ENCODE data around the gene SPOCK1.

SPOCK1 gene

GRCh38 chr5:137491121-137491520 is 8.0 kb downstream of the SPOCK1 start:
- no peak for FAIRE-seq

DNA sequence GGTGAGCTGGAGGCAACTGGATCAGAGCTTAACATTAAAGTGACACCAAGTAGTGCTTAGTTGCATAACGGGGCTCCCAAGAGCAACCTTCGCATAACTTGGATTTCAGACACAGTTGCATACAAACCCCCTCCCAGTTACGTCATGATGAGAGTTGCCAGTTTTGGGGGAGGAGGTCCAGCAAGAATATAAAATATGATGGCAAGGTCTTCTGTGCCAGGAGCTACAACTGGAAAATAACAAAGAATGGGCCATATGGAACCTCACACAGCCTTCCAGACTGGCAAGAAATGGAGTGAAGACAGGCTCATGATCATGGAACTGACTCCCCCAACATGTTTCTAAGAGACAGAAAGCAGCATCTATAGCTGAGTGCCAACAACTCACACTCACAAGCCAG is 8.5 kb downstream of the SPOCK1 start:
- FAIRE-seq, result no peak

GRCh38 chr5:137488974-137489373 is 10.2 kb downstream of the SPOCK1 start:
- FAIRE-seq, result no peak

GRCh38 chr5:137488516-137488915 is 10.6 kb downstream of the SPOCK1 start:
- FAIRE-seq, result no peak

GRCh38 chr5:137487600-137487999 is 11.5 kb downstream of the SPOCK1 start:
- FAIRE-seq, result no peak

GRCh38 chr5:137486707-137487106 is 12.4 kb downstream of the SPOCK1 start:
- FAIRE-seq, result no peak

DNA sequence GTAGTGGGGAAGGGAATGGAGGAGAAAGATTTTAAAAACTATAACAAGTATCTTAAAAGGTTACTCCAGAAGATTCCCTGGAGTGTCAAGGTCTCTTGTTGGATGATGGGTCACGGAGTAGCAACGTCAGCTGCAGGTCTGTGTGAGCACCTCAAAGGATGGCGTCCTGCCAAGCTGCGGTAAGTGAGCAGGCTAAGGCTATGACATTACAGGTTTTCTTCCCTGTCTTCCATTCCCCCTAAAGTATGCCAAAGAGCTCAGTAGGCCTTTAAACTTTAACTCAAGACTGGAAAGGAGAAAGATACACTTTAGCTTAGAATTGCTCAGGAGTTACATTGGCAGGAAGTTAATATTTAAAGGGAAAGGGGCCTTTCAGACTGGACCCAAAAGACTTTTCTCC is 17.5 kb downstream of the SPOCK1 start:
- FAIRE-seq, result no peak

DNA sequence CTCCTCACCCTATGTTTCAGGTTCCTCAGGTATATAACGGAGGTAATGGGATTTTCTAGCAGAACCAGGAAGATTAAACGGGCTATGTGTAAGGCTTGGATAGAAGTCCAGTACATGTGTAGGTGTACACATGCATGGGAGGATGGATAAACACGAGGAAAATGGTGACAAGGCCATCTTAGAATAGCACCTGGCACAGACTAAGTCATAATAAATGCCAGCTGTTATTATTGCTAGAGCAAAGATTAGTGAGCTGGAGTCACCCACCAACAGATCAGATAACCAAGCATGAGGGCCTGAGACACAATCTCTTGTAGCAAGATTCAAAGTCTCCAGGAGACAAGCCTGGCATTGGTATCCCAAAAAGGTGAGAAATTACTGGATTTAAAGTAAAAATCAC is 21.1 kb downstream of the SPOCK1 start:
- FAIRE-seq, result no peak

DNA sequence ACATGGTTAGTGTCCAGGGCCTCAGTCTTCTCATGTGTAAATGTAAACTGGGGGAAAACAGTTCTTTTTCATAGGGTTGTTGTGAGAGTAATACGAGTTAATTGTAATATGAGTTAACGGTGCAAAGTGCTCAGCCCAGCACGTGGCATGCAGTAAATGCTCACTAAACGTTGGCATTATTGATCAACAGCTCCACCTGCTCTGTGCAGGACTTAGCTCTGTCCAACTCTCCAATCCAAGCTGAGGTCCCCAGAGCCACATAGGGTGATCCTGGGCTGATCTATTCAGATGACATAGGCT is 28.3 kb downstream of the SPOCK1 start:
- no peak for FAIRE-seq

GRCh38 chr5:137470111-137470920 is 28.8 kb downstream of the SPOCK1 start:
- no peak for FAIRE-seq

GRCh38 chr5:137466889-137467288 is 32.2 kb downstream of the SPOCK1 start:
- no peak for FAIRE-seq

GRCh38 chr5:137465930-137466329 is 33.2 kb downstream of the SPOCK1 start:
- FAIRE-seq, result no peak

GRCh38 chr5:137462816-137463520 is 36.2 kb downstream of the SPOCK1 start:
- no peak for FAIRE-seq

GRCh38 chr5:137462265-137462590 is 36.9 kb downstream of the SPOCK1 start:
- no peak for FAIRE-seq

- no peak for FAIRE-seq
These were observed 37.5 kb downstream of the SPOCK1 start for GRCh38 chr5:137461391-137462264.

- FAIRE-seq, result no peak
These were observed 44.5 kb downstream of the SPOCK1 start for GRCh38 chr5:137454671-137455070.

GRCh38 chr5:137453483-137454080 is 45.5 kb downstream of the SPOCK1 start:
- no peak for FAIRE-seq

DNA sequence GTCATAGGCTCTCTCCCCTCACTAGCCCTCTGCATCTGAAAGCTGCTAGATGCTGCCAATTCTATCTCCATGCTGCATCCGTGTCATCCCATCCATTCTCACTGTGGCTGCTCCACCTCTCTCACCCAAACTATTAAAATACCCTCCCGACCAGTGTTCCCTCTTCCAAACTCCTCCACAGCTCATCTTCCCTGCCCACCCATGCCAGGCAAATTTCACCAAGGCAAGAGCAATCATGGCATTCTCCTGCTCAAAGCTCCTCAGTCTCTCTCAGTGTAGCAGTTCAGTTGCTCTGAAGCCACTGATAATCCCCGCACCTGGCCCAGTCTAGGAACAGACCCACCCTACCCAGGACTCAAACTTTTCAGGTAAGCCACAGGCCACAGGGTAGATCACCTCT is 48.4 kb downstream of the SPOCK1 start:
- FAIRE-seq, result no peak

- FAIRE-seq, result no peak
These were observed 50.3 kb downstream of the SPOCK1 start for GRCh38 chr5:137448868-137449267.

DNA sequence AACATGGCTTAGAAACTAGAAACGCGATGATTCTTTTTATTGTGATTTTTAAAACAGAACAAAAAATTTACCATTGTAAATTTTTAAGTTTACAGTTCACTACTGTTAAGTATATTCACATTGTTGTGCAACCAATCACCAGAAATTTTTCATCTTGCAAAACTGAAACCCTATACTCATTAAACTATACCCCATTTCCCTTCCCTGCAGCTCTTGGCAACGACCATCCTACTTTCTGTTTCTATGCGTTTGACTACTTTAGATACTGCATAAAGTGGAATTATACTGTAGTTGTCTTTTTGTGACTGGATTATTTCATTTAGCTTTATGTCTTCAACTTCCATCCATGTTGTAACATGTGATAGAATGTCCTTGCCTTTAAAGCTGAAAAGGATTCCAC is 52.5 kb downstream of the SPOCK1 start:
- no peak for FAIRE-seq

DNA sequence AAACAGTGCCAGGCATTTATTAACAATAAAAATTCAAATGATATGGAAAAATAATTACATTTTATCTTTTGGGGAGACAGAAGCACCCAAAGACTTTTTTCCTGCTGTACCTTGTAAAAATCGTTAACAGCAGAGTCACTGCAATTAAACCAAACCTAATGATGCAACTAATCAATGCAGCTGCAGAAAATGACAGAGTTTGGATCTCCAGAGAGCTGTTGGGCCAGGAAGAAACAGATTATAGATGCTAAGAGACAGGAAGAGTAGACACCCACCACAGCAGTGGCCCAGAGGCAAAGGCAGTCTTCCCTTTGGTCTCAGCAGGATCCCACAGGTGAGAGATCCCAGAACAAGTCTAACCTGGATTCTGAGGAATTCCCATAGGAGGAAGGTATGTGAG is 53.0 kb downstream of the SPOCK1 start:
- FAIRE-seq, result no peak

- no peak for FAIRE-seq
These were observed 56.5 kb downstream of the SPOCK1 start for GRCh38 chr5:137442660-137443059.

DNA sequence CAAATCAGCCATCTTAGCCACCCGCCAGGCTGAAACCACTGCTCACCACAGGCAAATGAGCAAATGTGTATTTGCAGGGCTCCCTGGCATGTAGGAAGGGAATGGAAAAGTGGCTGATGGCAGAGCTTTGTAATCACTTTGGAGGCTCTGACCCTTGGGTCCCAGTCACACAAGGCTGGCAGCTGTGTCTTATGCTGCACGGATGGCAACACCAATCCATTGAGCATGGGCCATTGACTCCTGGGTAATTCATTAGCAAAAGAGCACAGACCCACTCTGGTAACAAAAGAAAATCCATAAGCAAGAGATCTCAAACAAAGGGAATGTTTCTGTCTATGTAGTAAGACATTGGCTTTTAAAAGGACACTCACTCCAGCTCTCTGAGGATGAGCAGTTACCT is 57.6 kb downstream of the SPOCK1 start:
- no peak for FAIRE-seq
